HT-29 (cell line): ENCODE measurements around the gene TMEM63B. TPM values are rescaled to one million over a fixed set of nuclear protein-coding genes. Genes with fewer than 3 reads are reported as not detected.
A peak's percentile ranks its signal among the peaks of the same experiment; 100 is the strongest.
"Not testable (repeated sequence)": the region's sequence is repeated elsewhere in the genome, so short reads cannot be mapped to it uniquely, and the experiment has no call there.

Source experiments
- DNase-seq: peaks from one replicate; pipeline ENCODE4 v3.0.0-alpha.2; 2015; ENCODE audit warnings: low spot score
- total RNA-seq: library from RNA; depleted of rRNA; stranded (reverse); fragments of >200 nt; shearing (Covaris generic); gene quantifications from 2 replicates; pipeline ENCODE4 v1.2.3, GENCODE V29; 2014

The TMEM63B gene
- total RNA-seq, 1 experiment from 2014 or later, result 23.9 TPM

GRCh38 chr6:44094403-44095242 lies 32.7 kb upstream of the TMEM63B start:
- no peak for DNase-seq

GRCh38 chr6:44095243-44095623 lies 32.1 kb upstream of the TMEM63B start:
- not testable (repeated sequence) for DNase-seq

- peak; percentile 86 for DNase-seq
Measured at GRCh38 chr6:44096612-44097011, 30.7 kb upstream of the TMEM63B start.

GRCh38 chr6:44097782-44098317 lies 29.5 kb upstream of the TMEM63B start:
- no peak for DNase-seq

GRCh38 chr6:44099192-44099591 lies 28.2 kb upstream of the TMEM63B start:
- DNase-seq, result no peak

- DNase-seq, result peak; percentile 42
Measured at GRCh38 chr6:44100088-44100550, 27.2 kb upstream of the TMEM63B start.

GRCh38 chr6:44101832-44102231 lies 25.5 kb upstream of the TMEM63B start:
- no peak for DNase-seq

- DNase-seq, result no peak
Measured at GRCh38 chr6:44102527-44102926, 24.8 kb upstream of the TMEM63B start.

- DNase-seq, result no peak
Measured at GRCh38 chr6:44104481-44105021, 22.8 kb upstream of the TMEM63B start.

GRCh38 chr6:44105146-44105545 lies 22.2 kb upstream of the TMEM63B start:
- DNase-seq, result no peak

- DNase-seq, result no peak
Measured at GRCh38 chr6:44105993-44106740, 21.2 kb upstream of the TMEM63B start.

GRCh38 chr6:44107017-44107416 lies 20.3 kb upstream of the TMEM63B start:
- DNase-seq, result no peak

GRCh38 chr6:44108471-44108870 lies 18.9 kb upstream of the TMEM63B start:
- no peak for DNase-seq

GRCh38 chr6:44109212-44109611 lies 18.1 kb upstream of the TMEM63B start:
- no peak for DNase-seq

GRCh38 chr6:44110005-44110676 lies 17.2 kb upstream of the TMEM63B start:
- no peak for DNase-seq

GRCh38 chr6:44110966-44111365 lies 16.4 kb upstream of the TMEM63B start:
- no peak for DNase-seq

- DNase-seq, result no peak
Measured at GRCh38 chr6:44111434-44112417, 15.6 kb upstream of the TMEM63B start.

- no peak for DNase-seq
Measured at GRCh38 chr6:44113414-44113813, 13.9 kb upstream of the TMEM63B start.

GRCh38 chr6:44115866-44116265 lies 11.5 kb upstream of the TMEM63B start:
- no peak for DNase-seq

- no peak for DNase-seq
Measured at GRCh38 chr6:44116641-44117382, 10.5 kb upstream of the TMEM63B start.
